ENCODE data around the gene ST7. TPM values are rescaled to one million over a fixed set of nuclear protein-coding genes. Genes with fewer than 3 reads are reported as not detected.

ST7 gene
- polyA plus RNA-seq, 1 donor from 2014 or later, result 76.8 TPM

GRCh38 chr7:117032810-117033209, 79.5 kb downstream of the ST7 start:
- H3K27me3 ChIP-seq (ENCODE audit: insufficient read depth, low read depth, low read length), result no peaks in the 10 kb centered on the region
- H3K9me3 ChIP-seq (ENCODE audit: low read length), result no peaks in the 10 kb centered on the region
- no peak overlapping the region for H3K27ac ChIP-seq (ENCODE audit: low read length)
- H3K9ac ChIP-seq (ENCODE audit: low read length), result no peak overlapping the region
- no peak for TF ChIP-seq RAD21 (conservative IDR thresholded peaks at IDR 0.05)
- no peak for TF ChIP-seq TAF1 (IDR thresholded peaks at IDR 0.05; ENCODE audit: low read depth)
- no peak overlapping the region for H3K4me2 ChIP-seq (ENCODE audit: low read length)
- no peak overlapping the region for H3K4me3 ChIP-seq (ENCODE audit: low read length)
- H3K79me2 ChIP-seq (replicated peaks; ENCODE audit: insufficient read depth, low read length), result peaks cover 83% of the 10 kb centered on the region
- H3K36me3 ChIP-seq (ENCODE audit: insufficient read depth, low read length), result no peaks in the 10 kb centered on the region
- H2AFZ ChIP-seq (ENCODE audit: low read depth, low read length), result no peak overlapping the region
- H3F3A ChIP-seq (ENCODE audit: insufficient read depth, low read length, poor library complexity, severe bottlenecking), result no peaks in the 10 kb centered on the region
- H3K9me2 ChIP-seq (ENCODE audit: insufficient read depth, low read length), result no peaks in the 10 kb centered on the region
- H4K20me1 ChIP-seq (ENCODE audit: insufficient read depth), result peaks cover 40% of the 10 kb centered on the region

- Histone ChIP-seq H4K20me1 (ENCODE audit: insufficient read depth) (peaks cover 51% of the 10 kb centered on the region), H3K36me3 (ENCODE audit: insufficient read depth, low read length) (no peaks in the 10 kb centered on the region), H3F3A (ENCODE audit: insufficient read depth, low read length, poor library complexity, severe bottlenecking) (no peaks in the 10 kb centered on the region), H3K4me2 (ENCODE audit: low read length) (no peak overlapping the region), H3K9me3 (ENCODE audit: low read length) (no peaks in the 10 kb centered on the region), H3K27me3 (ENCODE audit: insufficient read depth, low read depth, low read length) (no peaks in the 10 kb centered on the region), H3K9ac (ENCODE audit: low read length) (no peak overlapping the region), H3K4me3 (ENCODE audit: low read length) (no peak overlapping the region), H3K27ac (ENCODE audit: low read length) (no peak overlapping the region), H2AFZ (ENCODE audit: low read depth, low read length) (no peak overlapping the region), H3K9me2 (ENCODE audit: insufficient read depth, low read length) (no peaks in the 10 kb centered on the region), H3K79me2 (replicated peaks; ENCODE audit: insufficient read depth, low read length) (peaks cover 62% of the 10 kb centered on the region)
- no peak for TF ChIP-seq RAD21 (conservative IDR thresholded peaks at IDR 0.05)
- TF ChIP-seq MXI1 (conservative IDR thresholded peaks at IDR 0.05; ENCODE audit: poor library complexity, severe bottlenecking), result no peak
- no peak for TF ChIP-seq SMC3 (conservative IDR thresholded peaks at IDR 0.05; ENCODE audit: poor library complexity)
- no peak for TF ChIP-seq REST (IDR thresholded peaks at IDR 0.05; ENCODE audit: borderline replicate concordance)
- TF ChIP-seq EP300 (conservative IDR thresholded peaks at IDR 0.05; ENCODE audit: poor library complexity, severe bottlenecking), result no peak
These were observed 81.7 kb downstream of the ST7 start for GRCh38 chr7:117034851-117035464.

GRCh38 chr7:117035465-117035862, 82.2 kb downstream of the ST7 start:
- Histone ChIP-seq H3K79me2 (replicated peaks; ENCODE audit: insufficient read depth, low read length) (peaks cover 60% of the 10 kb centered on the region), H3K36me3 (ENCODE audit: insufficient read depth, low read length) (no peaks in the 10 kb centered on the region), H3K4me2 (ENCODE audit: low read length) (no peak overlapping the region), H3K9ac (ENCODE audit: low read length) (no peak overlapping the region), H3K4me3 (ENCODE audit: low read length) (no peak overlapping the region), H3K27ac (ENCODE audit: low read length) (no peak overlapping the region), H2AFZ (ENCODE audit: low read depth, low read length) (no peak overlapping the region), H4K20me1 (ENCODE audit: insufficient read depth) (peaks cover 51% of the 10 kb centered on the region), H3F3A (ENCODE audit: insufficient read depth, low read length, poor library complexity, severe bottlenecking) (no peaks in the 10 kb centered on the region), H3K9me2 (ENCODE audit: insufficient read depth, low read length) (no peaks in the 10 kb centered on the region), H3K27me3 (ENCODE audit: insufficient read depth, low read depth, low read length) (no peaks in the 10 kb centered on the region), H3K9me3 (ENCODE audit: low read length) (no peaks in the 10 kb centered on the region)
- TF ChIP-seq TAF1 (IDR thresholded peaks at IDR 0.05; ENCODE audit: low read depth) (no peak), RAD21 (conservative IDR thresholded peaks at IDR 0.05) (no peak), EZH2 (IDR thresholded peaks at IDR 0.05; ENCODE audit: borderline replicate concordance, insufficient read depth, low read length, poor library complexity, severe bottlenecking) (no peak), CTCF (IDR thresholded peaks at IDR 0.05; ENCODE audit: poor library complexity, severe bottlenecking) (no peak), REST (IDR thresholded peaks at IDR 0.05; ENCODE audit: borderline replicate concordance) (no peak), EP300 (conservative IDR thresholded peaks at IDR 0.05; ENCODE audit: poor library complexity, severe bottlenecking) (no peak), SMC3 (conservative IDR thresholded peaks at IDR 0.05; ENCODE audit: poor library complexity) (no peak), MXI1 (conservative IDR thresholded peaks at IDR 0.05; ENCODE audit: poor library complexity, severe bottlenecking) (no peak), POLR2AphosphoS5 (IDR thresholded peaks at IDR 0.05) (no peak)
